Gastrocnemius medialis (tissue), 4 donors: ENCODE data around the gene NAA35. TPM values are rescaled to one million over a fixed set of nuclear protein-coding genes. Genes with fewer than 3 reads are reported as not detected.

Experiments used
- ATAC-seq, 2 donors: fragments of 150-250 bp; one replicate each; pipeline ENCODE4 v1.9.1; 2016
- DNase-seq, 2 donors: peaks; one replicate each; pipeline ENCODE4 v3.0.0-alpha.2; 2019
- H3K27ac ChIP-seq, 4 donors: fragments of 200-600 bp; sonication (generic); 1 replicate in 1 of 4; 2 replicates in 3 of 4; pipeline ENCODE4 v1.5.1; 2016 to 2018; ENCODE audit warnings: mild to moderate bottlenecking in 2 of 4, moderate library complexity in 1 of 4
- H3K27me3 ChIP-seq, 3 donors: fragments of 200-600 bp; sonication (generic) in 2 of 3; 1 replicate in 1 of 3; 2 replicates in 2 of 3; pipeline versions ENCODE4 v1.5.1 to v1.6.0; 2016 to 2019; ENCODE audit warnings: mild to moderate bottlenecking in 1 of 3, moderate library complexity in 1 of 3
- H3K36me3 ChIP-seq, 2 donors: fragments of 200-600 bp; sonication (generic) in 1 of 2; one replicate each; pipeline ENCODE4 v1.5.1; 2017 to 2018
- H3K4me1 ChIP-seq, 2 donors: fragments of 200-600 bp; sonication (generic) in 1 of 2; one replicate each; pipeline ENCODE4 v1.5.1; 2016 to 2017; ENCODE audit warnings: mild to moderate bottlenecking in 2 of 2
- H3K4me3 ChIP-seq, 4 donors: fragments of 200-600 bp; sonication (generic) in 3 of 4; 1 replicate in 1 of 4; 2 replicates in 3 of 4; pipeline ENCODE4 v1.5.1; 2016 to 2019; ENCODE audit warnings: mild to moderate bottlenecking in 2 of 4
- H3K9me3 ChIP-seq, 3 donors: fragments of 200-600 bp; sonication (generic) in 2 of 3; 1 replicate in 1 of 3; 2 replicates in 2 of 3; pipeline ENCODE4 v1.5.1; 2016 to 2019
- CTCF ChIP-seq, 5 experiments: fragments of 450-650 bp in 3 of 5; fragments of 200-600 bp in 2 of 5; sonication (generic) in 2 of 5; IDR thresholded peaks in 4 of 5; conservative IDR thresholded peaks in 1 of 5; 1 replicate in 4 of 5; 2 replicates in 1 of 5; pipeline ENCODE4 v1.5.1; 2016 to 2019; ENCODE audit warnings: antibody characterized with exemption in 5 of 5, mild to moderate bottlenecking in 3 of 5, moderate library complexity in 3 of 5
- POLR2A ChIP-seq, 2 donors: fragments of 450-650 bp; IDR thresholded peaks; one replicate each; pipeline ENCODE4 v1.6.1; 2017; ENCODE audit warnings: antibody characterized with exemption in 2 of 2, mild to moderate bottlenecking in 2 of 2, moderate library complexity in 2 of 2
- in situ Hi-C, 4 donors: fragments of 200-750 bp; cut with MboI; loops; one replicate each; pipeline versions ENCODE4 v1.15.0 to v1.8.0; 2017; ENCODE audit warnings: low sequenced_read_pairs in 4 of 4
- intact Hi-C: fragments of 100-400 bp; cut with DNase I; formaldehyde crosslinking; loops from one replicate; pipeline ENCODE4 v1.15.1; 2023; ENCODE audit warnings: low total_unique reads
- total RNA-seq, 4 donors: library from RNA; depleted of rRNA; stranded (reverse); fragments of >200 nt; gene quantifications; one replicate each; pipeline versions ENCODE4 v1.1.0 to v1.2.3, GENCODE V29; 2016

NAA35 gene
- total RNA-seq, 4 donors from 2014 or later = 22.7 to 26.9 (median 24.5) TPM

- Histone ChIP-seq H3K4me1 (no peaks in the 10 kb centered on the region), H3K9me3 (no peaks in the 10 kb centered on the region), H3K27ac (no peak overlapping the region), H3K36me3 (no peaks in the 10 kb centered on the region), H3K27me3 (no peaks in the 10 kb centered on the region), H3K4me3 (no peak overlapping the region)
- no peak for DNase-seq
- TF ChIP-seq POLR2A (IDR thresholded peaks at IDR 0.05) (no peak), CTCF (IDR thresholded peaks at IDR 0.05 in 4 of 5, conservative IDR thresholded peaks at IDR 0.05 in 1 of 5) (no peak)
- intact Hi-C loops (no loop called here), in situ Hi-C loops (no loop called here)
- ATAC-seq = peak in 1 of 2 donors; percentile 58
Observed at GRCh38 chr9:85909390-85909789, 31.6 kb upstream of the NAA35 start.

- no peaks in the 10 kb centered on the region for H3K9me3 ChIP-seq
- H3K4me3 ChIP-seq = no peak overlapping the region
- H3K4me1 ChIP-seq = no peaks in the 10 kb centered on the region
- no peaks in the 10 kb centered on the region for H3K27me3 ChIP-seq
- in situ Hi-C loops = no loop called here
- ATAC-seq = no peak
- H3K36me3 ChIP-seq = no peaks in the 10 kb centered on the region
- intact Hi-C loops = no loop called here
- TF ChIP-seq POLR2A (IDR thresholded peaks at IDR 0.05) (no peak), CTCF (IDR thresholded peaks at IDR 0.05 in 4 of 5, conservative IDR thresholded peaks at IDR 0.05 in 1 of 5) (no peak)
- no peak for DNase-seq
- H3K27ac ChIP-seq = no peak overlapping the region
Observed at GRCh38 chr9:85914108-85914507, 26.8 kb upstream of the NAA35 start.

- no peak overlapping the region for H3K27ac ChIP-seq
- intact Hi-C loops = no loop called here
Observed at GRCh38 chr9:85917756-85918155, 23.2 kb upstream of the NAA35 start.

GRCh38 chr9:85925493-85925892, 15.5 kb upstream of the NAA35 start:
- H3K27ac ChIP-seq = no peak overlapping the region
- intact Hi-C loops = no loop called here
- in situ Hi-C loops = loop anchor here in 1 of 4 donors (25.0 kb wide), 1 partner anchor 362 kb away; the partner anchor contains the start of gene ISCA1

More at GRCh38 chr9:85917756-85918155, 23.2 kb upstream of the NAA35 start:
- Histone ChIP-seq H3K9me3 (no peaks in the 10 kb centered on the region), H3K36me3 (no peaks in the 10 kb centered on the region), H3K4me1 (no peaks in the 10 kb centered on the region), H3K27me3 (no peaks in the 10 kb centered on the region), H3K4me3 (no peak overlapping the region)
- DNase-seq (no peak), ATAC-seq (no peak)
- TF ChIP-seq POLR2A (IDR thresholded peaks at IDR 0.05) = no peak
- no peak for TF ChIP-seq CTCF (IDR thresholded peaks at IDR 0.05 in 4 of 5, conservative IDR thresholded peaks at IDR 0.05 in 1 of 5)
- in situ Hi-C loops = no loop called here

More at GRCh38 chr9:85925493-85925892, 15.5 kb upstream of the NAA35 start:
- DNase-seq = no peak
- no peaks in the 10 kb centered on the region for H3K36me3 ChIP-seq
- no peak for ATAC-seq
- TF ChIP-seq POLR2A (IDR thresholded peaks at IDR 0.05) = no peak
- no peak for TF ChIP-seq CTCF (IDR thresholded peaks at IDR 0.05 in 4 of 5, conservative IDR thresholded peaks at IDR 0.05 in 1 of 5)
- no peaks in the 10 kb centered on the region for H3K27me3 ChIP-seq
- no peaks in the 10 kb centered on the region for H3K4me1 ChIP-seq
- H3K9me3 ChIP-seq = no peaks in the 10 kb centered on the region
- no peak overlapping the region for H3K4me3 ChIP-seq
